H1 (cell line): ENCODE measurements around the gene SYP. TPM values are rescaled to one million over a fixed set of nuclear protein-coding genes. Genes with fewer than 3 reads are reported as not detected.

Source experiments
- CTCF ChIA-PET: fragments of 300-600 bp; sonication (Branson Sonifier 250); formaldehyde crosslinking; loops from one replicate; lab custom pipeline; 2021; ENCODE audit not compliant: partially characterized antibody; lab: Charles Lee
- POLR2A ChIA-PET: fragments of 300-600 bp; sonication (Branson Sonifier 250); formaldehyde crosslinking; loops from one replicate; lab custom pipeline; 2021; ENCODE audit warnings: inconsistent platforms; ENCODE audit not compliant: partially characterized antibody; lab: Charles Lee
- DNase-seq, 2 experiments: peaks; one replicate each; pipeline versions ENCODE4 v3.0.0 to v3.0.0-alpha.2; 2010 to 2022; ENCODE audit warnings: low spot score in 2 of 2, low read depth in 1 of 2, mixed read lengths in 1 of 2
- FAIRE-seq: peaks from 2 replicates; lab custom pipeline; 2011; peaks lifted over from hg19 to GRCh38; lab: Jason Lieb, UNC
- H2AFZ ChIP-seq: 2 replicates; pipeline ENCODE4 v1.8.1; 2012; ENCODE audit warnings: low read length, inconsistent platforms
- H2AK5ac ChIP-seq: 2 replicates; pipeline ENCODE4 v1.6.1; 2013; ENCODE audit warnings: low read depth, low read length
- H2BK120ac ChIP-seq: replicated peaks from 2 replicates; pipeline ENCODE3; 2013; ENCODE audit warnings: low read depth, low read length, inconsistent platforms
- H2BK12ac ChIP-seq: 2 replicates; pipeline ENCODE4 v1.6.1; 2013; ENCODE audit warnings: low read depth, low read length
- H2BK15ac ChIP-seq: 2 replicates; pipeline ENCODE4 v1.6.1; 2013; ENCODE audit warnings: low read length
- H2BK20ac ChIP-seq: 2 replicates; pipeline ENCODE4 v1.6.1; 2013; ENCODE audit warnings: low read length
- H2BK5ac ChIP-seq: 2 replicates; pipeline ENCODE4 v1.6.1; 2013; ENCODE audit warnings: low read depth, low read length
- H3K14ac ChIP-seq: 2 replicates; pipeline ENCODE4 v1.6.1; 2013; ENCODE audit warnings: inconsistent platforms; ENCODE audit not compliant: insufficient read length
- H3K18ac ChIP-seq: 2 replicates; pipeline ENCODE4 v1.6.1; 2013; ENCODE audit warnings: low read length; ENCODE audit errors: extremely low read depth
- H3K23ac ChIP-seq: 2 replicates; pipeline ENCODE4 v1.6.1; 2013; ENCODE audit warnings: inconsistent platforms; ENCODE audit not compliant: insufficient read length
- H3K23me2 ChIP-seq: 2 replicates; pipeline ENCODE4 v1.6.1; 2013; ENCODE audit warnings: low read depth, low read length
- H3K27ac ChIP-seq: 2 replicates; pipeline ENCODE4 v1.6.1; 2011; ENCODE audit warnings: low read depth, low read length, inconsistent platforms
- H3K27me3 ChIP-seq, 4 experiments: replicated peaks in 1 of 4; 1 replicate in 1 of 4; 2 replicates in 3 of 4; pipeline versions ENCODE4 v1.6.1 to v1.8.1; 2011 to 2013; ENCODE audit warnings: low read length in 3 of 4, mild to moderate bottlenecking in 3 of 4, inconsistent platforms in 2 of 4, mixed read lengths in 2 of 4, moderate library complexity in 1 of 4; ENCODE audit not compliant: control insufficient read depth in 3 of 4, insufficient read depth in 3 of 4; ENCODE audit errors: extremely low read depth in 1 of 4
- H3K36me3 ChIP-seq, 4 experiments: 2 replicates each; pipeline versions ENCODE4 v1.6.1 to v1.8.1; 2011 to 2013; ENCODE audit warnings: mild to moderate bottlenecking in 4 of 4, low read length in 3 of 4, moderate library complexity in 2 of 4, control low read depth in 1 of 4, inconsistent platforms in 1 of 4; ENCODE audit not compliant: insufficient read depth in 4 of 4, control insufficient read depth in 2 of 4
- H3K4ac ChIP-seq: replicated peaks from 2 replicates; pipeline ENCODE3; 2013; ENCODE audit warnings: low read length, low read depth, mixed read lengths, inconsistent platforms; ENCODE audit not compliant: insufficient read length
- H3K4me1 ChIP-seq, 4 experiments: replicated peaks in 1 of 4; 1 replicate in 1 of 4; 2 replicates in 3 of 4; pipeline versions ENCODE4 v1.6.1 to v1.8.1; 2011 to 2013; ENCODE audit warnings: low read length in 3 of 4, inconsistent platforms in 2 of 4, mixed read lengths in 1 of 4; ENCODE audit not compliant: insufficient read depth in 4 of 4, control insufficient read depth in 3 of 4
- H3K4me2 ChIP-seq, 2 experiments: 2 replicates each; pipeline versions ENCODE4 v1.6.1 to v1.8.1; 2011 to 2013; ENCODE audit warnings: low read depth in 2 of 2, low read length in 2 of 2, control low read depth in 1 of 2, inconsistent platforms in 1 of 2, mild to moderate bottlenecking in 1 of 2; ENCODE audit not compliant: insufficient read depth in 1 of 2
- H3K4me3 ChIP-seq, 4 experiments: fragments of 200-600, 300-600 bp in 1 of 4; sonication (generic), shearing (Covaris generic), sonication (Bioruptor Twin) in 1 of 4; 2 replicates each; pipeline versions ENCODE4 v1.5.1 to v1.8.1; 2011 to 2016; ENCODE audit warnings: low read length in 4 of 4, low read depth in 3 of 4, control low read depth in 2 of 4, inconsistent platforms in 2 of 4, mild to moderate bottlenecking in 2 of 4, mixed read lengths in 1 of 4, moderate library complexity in 1 of 4; ENCODE audit not compliant: insufficient read depth in 2 of 4; ENCODE audit errors: extremely low read depth in 1 of 4
- H3K56ac ChIP-seq: replicated peaks from 2 replicates; pipeline ENCODE3; 2013; ENCODE audit warnings: low read depth, mild to moderate bottlenecking, mixed read lengths, low read length, inconsistent platforms; ENCODE audit not compliant: insufficient read length
- H3K79me1 ChIP-seq: 2 replicates; pipeline ENCODE4 v1.6.1; 2013; ENCODE audit warnings: low read depth, low read length, control low read depth
- H3K79me2 ChIP-seq, 2 experiments: 2 replicates each; pipeline versions ENCODE4 v1.6.1 to v1.8.1; 2012 to 2013; ENCODE audit warnings: low read length in 2 of 2, mild to moderate bottlenecking in 2 of 2, inconsistent platforms in 1 of 2; ENCODE audit not compliant: insufficient read depth in 2 of 2, control insufficient read depth in 1 of 2
- H3K9ac ChIP-seq, 4 experiments: replicated peaks in 1 of 4; 1 replicate in 1 of 4; 2 replicates in 3 of 4; pipeline versions ENCODE4 v1.6.1 to v1.8.1; 2011 to 2013; ENCODE audit warnings: low read depth in 3 of 4, low read length in 3 of 4, control low read depth in 2 of 4, mild to moderate bottlenecking in 2 of 4, moderate library complexity in 2 of 4, inconsistent platforms in 1 of 4; ENCODE audit errors: extremely low read depth in 1 of 4
- H3K9me3 ChIP-seq, 2 experiments: 2 replicates each; pipeline versions ENCODE4 v1.6.1 to v1.8.1; 2012 to 2013; ENCODE audit warnings: mild to moderate bottlenecking in 2 of 2, moderate library complexity in 2 of 2, control low read depth in 1 of 2, inconsistent platforms in 1 of 2, low read depth in 1 of 2, low read length in 1 of 2, mixed read lengths in 1 of 2; ENCODE audit not compliant: insufficient read depth in 2 of 2
- H4K20me1 ChIP-seq, 2 experiments: replicated peaks in 1 of 2; 2 replicates each; pipeline versions ENCODE3 to v1.8.1; 2011 to 2013; ENCODE audit warnings: inconsistent platforms in 2 of 2, low read length in 2 of 2, mild to moderate bottlenecking in 1 of 2; ENCODE audit not compliant: insufficient read depth in 2 of 2, control insufficient read depth in 1 of 2
- H4K5ac ChIP-seq: 2 replicates; pipeline ENCODE4 v1.6.1; 2013; ENCODE audit warnings: low read length, low read depth, mixed read lengths, inconsistent platforms; ENCODE audit not compliant: insufficient read length
- H4K8ac ChIP-seq: 2 replicates; pipeline ENCODE4 v1.8.0; 2013; ENCODE audit warnings: mild to moderate bottlenecking, moderate library complexity, low read length, inconsistent platforms; ENCODE audit not compliant: insufficient read depth; ENCODE audit errors: extremely low read depth
- H4K91ac ChIP-seq: replicated peaks from 2 replicates; pipeline ENCODE3; 2013; ENCODE audit warnings: low read length, mixed read lengths, inconsistent platforms; ENCODE audit not compliant: insufficient read length
- ATF2 ChIP-seq: IDR thresholded peaks from 2 replicates; pipeline ENCODE4 v1.6.1; 2012; ENCODE audit warnings: low read length, inconsistent platforms
- CBX5 ChIP-seq: fragments of 300-800, 300-1000 bp; sonication (generic); IDR thresholded peaks from 2 replicates; pipeline ENCODE4 v1.7.1; 2016; ENCODE audit warnings: antibody characterized with exemption, low read length, low read depth
- CHD2 ChIP-seq: IDR thresholded peaks from 2 replicates; pipeline ENCODE4 v1.6.1; 2012; ENCODE audit warnings: low read length, improper control_type of control experiment
- E2F6 ChIP-seq: IDR thresholded peaks from 2 replicates; pipeline ENCODE4 v1.6.1; 2012; ENCODE audit warnings: inconsistent platforms
- EP300 ChIP-seq, 2 experiments: IDR thresholded peaks; 1 replicate in 1 of 2; 2 replicates in 1 of 2; pipeline ENCODE4 v1.6.1; 2011 to 2012; ENCODE audit warnings: low read depth in 2 of 2, low read length in 2 of 2, mild to moderate bottlenecking in 2 of 2, borderline replicate concordance in 1 of 2, inconsistent platforms in 1 of 2, moderate library complexity in 1 of 2
- GABPA ChIP-seq: IDR thresholded peaks from 2 replicates; pipeline ENCODE4 v1.6.1; 2011; ENCODE audit warnings: mild to moderate bottlenecking, low read length, moderate library complexity, borderline replicate concordance; ENCODE audit not compliant: insufficient read depth
- JUN ChIP-seq: IDR thresholded peaks from 2 replicates; pipeline ENCODE4 v1.6.1; 2011; ENCODE audit warnings: low read depth, mild to moderate bottlenecking, improper control_type of control experiment, low read length
- KDM4A ChIP-seq: IDR thresholded peaks from one replicate; pipeline ENCODE4 v1.7.1; 2012; ENCODE audit warnings: low read depth, mild to moderate bottlenecking, moderate library complexity, low read length, inconsistent platforms; ENCODE audit not compliant: severe bottlenecking
- NRF1 ChIP-seq: IDR thresholded peaks from 2 replicates; pipeline ENCODE4 v1.6.1; 2011; ENCODE audit warnings: mild to moderate bottlenecking, low read depth, low read length, improper control_type of control experiment
- TEAD4 ChIP-seq: IDR thresholded peaks from 2 replicates; pipeline ENCODE4 v1.6.1; 2012; ENCODE audit warnings: low read depth, low read length, inconsistent platforms, mixed read lengths
- WGBS, 2 experiments: shearing (Covaris generic) in 1 of 2; methylation state at CpG; one replicate each; pipeline versions ENCODE4 v1.1.6 to v1.1.7; 2013 to 2015; ENCODE audit warnings: low lambda C conversion rate in 2 of 2, mixed read lengths in 2 of 2, inconsistent platforms in 1 of 2, low coverage in 1 of 2, missing lambda C conversion rate in 1 of 2; ENCODE audit not compliant: insufficient replicate concordance in 2 of 2, insufficient coverage in 1 of 2, insufficient read length in 1 of 2; ENCODE audit errors: extremely low coverage in 1 of 2, missing lambda C conversion rate in 1 of 2; 5-methylcytosine and 5-hydroxymethylcytosine counted together
- polyA plus RNA-seq, 7 experiments: library from polyadenylated mRNA; depleted of rRNA in 3 of 7; stranded (reverse) in 5 of 7; unstranded in 2 of 7; fragments of >200 nt in 5 of 7; fragments of 200-250 nt in 2 of 7; gene quantifications; 1 replicate in 5 of 7; 2 replicates in 1 of 7; 4 replicates in 1 of 7; pipeline versions ENCODE4 v1.2.1 to v1.2.3, GENCODE V29; 2011 to 2013; ENCODE audit warnings: missing spikeins in 2 of 7, mixed read lengths in 2 of 7
- total RNA-seq: library from RNA; stranded (reverse); fragmentation: NEBNext Ultra II Directional; extraction: Animal tissue kit (Norgen Biotek cat#: 25700); gene quantifications from 2 replicates; pipeline ENCODE4 v1.2.1, GENCODE V29; 2021
- TF ChIP-seq, protein P1 (sequence below): IDR thresholded peaks from 2 replicates; pipeline ENCODE4 v1.6.1; 2011; ENCODE audit warnings: low read depth, mild to moderate bottlenecking, low read length; ENCODE audit not compliant: insufficient read depth

Gene SYP
- total and polyA plus RNA-seq, 2 of the 8 experiments (the other 6 are each of a cell fraction or from before 2014, with no cell fraction given) = 4.3 to 10.8 TPM

DNA sequence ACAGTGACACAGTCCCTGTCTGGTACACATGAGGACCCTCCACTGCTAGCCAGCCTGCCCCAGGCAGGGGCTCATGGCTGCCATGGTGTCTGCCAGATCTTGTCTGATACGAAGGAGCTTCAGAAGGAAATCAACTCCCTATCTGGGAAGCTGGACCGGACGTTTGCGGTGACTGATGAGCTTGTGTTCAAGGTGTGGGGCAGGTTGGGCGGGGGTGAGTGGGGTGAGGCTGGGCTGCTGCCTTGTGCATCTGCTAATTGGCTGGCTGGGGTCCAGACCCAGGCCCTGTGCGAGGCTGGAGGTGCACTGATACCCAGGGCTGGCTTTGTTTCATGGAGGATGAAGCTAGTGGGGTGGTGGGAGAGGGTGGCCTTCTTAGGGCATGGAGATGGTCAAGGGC, 49.1 kb upstream of the SYP start:
- Histone ChIP-seq H2AFZ (no peak overlapping the region), H2BK15ac (no peak overlapping the region), H3K14ac (no peak overlapping the region), H2AK5ac (no peak overlapping the region), H4K91ac (no peak overlapping the region), H3K4me1 (no peaks in the 10 kb centered on the region; a peak in 1 of 7 replicates), H3K27ac (no peak overlapping the region), H3K23ac (no peak overlapping the region), H4K5ac (no peak overlapping the region), H3K18ac (no peak overlapping the region), H3K27me3 (no peaks in the 10 kb centered on the region), H3K79me2 (no peaks in the 10 kb centered on the region), H3K23me2 (no peaks in the 10 kb centered on the region; the same call in 1 of the 2 replicates), H4K20me1 (no peaks in the 10 kb centered on the region), H3K4me3 (no peak overlapping the region), H3K9ac (no peak overlapping the region), H3K4ac (no peak overlapping the region), H4K8ac (no peak overlapping the region), H2BK5ac (no peak overlapping the region), H3K4me2 (no peak overlapping the region), H3K79me1 (no peaks in the 10 kb centered on the region), H2BK20ac (no peak overlapping the region), H3K36me3 (no peaks in the 10 kb centered on the region), H2BK120ac (no peak overlapping the region), H2BK12ac (no peak overlapping the region), H3K56ac (no peak overlapping the region), H3K9me3 (no peaks in the 10 kb centered on the region)
- DNase-seq (no peak), FAIRE-seq (no peak)
- WGBS, 2 experiments = 95% methylated on average over 6 of the region's 6 CpGs; no CpG with 5 or more reads in 1 of the 2 experiments
- CTCF ChIA-PET = interaction anchor here (1.4 kb wide), 1 partner anchor 56 kb away, joined by 4 read pairs; no protein-coding TSS in a partner anchor
- POLR2A ChIA-PET = interaction anchor here (1.0 to 1.2 kb wide), 4 partner anchors 10 to 83 kb away, joined by 3 to 4 read pairs (median 3); no protein-coding TSS in a partner anchor
- no peak for TF ChIP-seq E2F6
- no peak for TF ChIP-seq CHD2
- no peak for TF ChIP-seq TEAD4
- no peak for TF ChIP-seq CBX5
- no peak for TF ChIP-seq KDM4A
- TF ChIP-seq ATF2 = no peak
- no peak for TF ChIP-seq JUN
- TF ChIP-seq EP300 (IDR thresholded peaks at IDR 0.05; ENCODE audit: borderline replicate concordance in 1 of 2, low read depth in 2 of 2, low read length in 2 of 2) = no peak
- TF ChIP-seq, protein P1, sequence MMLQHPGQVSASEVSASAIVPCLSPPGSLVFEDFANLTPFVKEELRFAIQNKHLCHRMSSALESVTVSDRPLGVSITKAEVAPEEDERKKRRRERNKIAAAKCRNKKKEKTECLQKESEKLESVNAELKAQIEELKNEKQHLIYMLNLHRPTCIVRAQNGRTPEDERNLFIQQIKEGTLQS = no peak
- TF ChIP-seq NRF1 = no peak
- no peak for TF ChIP-seq GABPA
